ENCODE results near the gene SFXN5. TPM values are rescaled to one million over a fixed set of nuclear protein-coding genes. Genes with fewer than 3 reads are reported as not detected.

The SFXN5 gene
- total and polyA plus RNA-seq, 2 of the 4 experiments (the other 2 are of a cell fraction) = 8.6 to 17.0 TPM

- Histone ChIP-seq H2BK120ac (ENCODE audit: low read depth, low read length) (no peak overlapping the region), H2AK9ac (replicated peaks; ENCODE audit: low read depth, low read length, poor library complexity) (no peak overlapping the region), H3K4me1 (ENCODE audit: control insufficient read depth, insufficient read depth, low read length) (no peaks in the 10 kb centered on the region), H4K20me1 (ENCODE audit: insufficient read depth, low read length) (no peaks in the 10 kb centered on the region), H3K4me2 (ENCODE audit: low read depth, low read length) (no peak overlapping the region), H3K14ac (replicated peaks; ENCODE audit: low read depth, low read length) (no peak overlapping the region), H2BK15ac (ENCODE audit: low read depth, low read length) (no peak overlapping the region), H3K27me3 (ENCODE audit: control insufficient read depth, insufficient read depth, low read length) (peaks cover 68% of the 10 kb centered on the region), H3K27ac (ENCODE audit: insufficient read depth, low read length) (no peak overlapping the region), H3K23ac (ENCODE audit: low read depth, low read length) (no peak overlapping the region), H2BK20ac (ENCODE audit: low read depth, low read length) (no peak overlapping the region), H4K91ac (ENCODE audit: insufficient read depth, low read depth, low read length) (no peak overlapping the region), H3K79me1 (ENCODE audit: low read depth in 1 of 2, low read length in 2 of 2) (no peaks in the 10 kb centered on the region), H3K56ac (ENCODE audit: extremely low read depth, insufficient read depth, low read length) (no peak overlapping the region), H3K9ac (ENCODE audit: low read depth, low read length) (no peak overlapping the region), H3K36me3 (ENCODE audit: control insufficient read depth, insufficient read depth, low read length) (no peaks in the 10 kb centered on the region), H2AK5ac (ENCODE audit: low read depth, low read length) (no peak overlapping the region), H2BK5ac (ENCODE audit: low read depth, low read length, poor library complexity, severe bottlenecking) (no peak overlapping the region), H4K5ac (ENCODE audit: low read depth, low read length) (no peak overlapping the region), H2AFZ (replicated peaks; ENCODE audit: low read length, poor library complexity) (no peak overlapping the region), H3K9me1 (ENCODE audit: insufficient read depth, low read length) (no peaks in the 10 kb centered on the region), H3K4ac (ENCODE audit: low read depth, low read length) (no peak overlapping the region), H3K4me3 (ENCODE audit: insufficient read depth, low read depth, low read length) (no peak overlapping the region), H4K8ac (ENCODE audit: low read depth in 2 of 2, low read length in 2 of 2) (no peak overlapping the region), H3K18ac (ENCODE audit: low read depth, low read length) (no peak overlapping the region), H3K9me3 (ENCODE audit: control insufficient read depth, insufficient read depth, low read length) (no peaks in the 10 kb centered on the region; the same call in 1 of the 2 replicates)
- in situ Hi-C loops (cut with MboI; ENCODE audit: low sequenced_read_pairs) = no loop called here
- ChIA-PET POLR2A (ENCODE audit: unreplicated experiment) (no interaction called here), CTCF (no interaction called here)
- WGBS, 2 experiments (ENCODE audit: extremely low coverage in 2 of 2, insufficient read length in 1 of 2) = no CpG with 5 or more reads among the region's 3 CpGs
- DNase-seq = no peak
- dilution Hi-C loops (cut with HindIII; ENCODE audit: low sequenced_read_pairs, unreplicated experiment) = no loop called here
- TF ChIP-seq BHLHE40 (IDR thresholded peaks at IDR 0.05; ENCODE audit: low read depth, low read length) = no peak
- no peak for TF ChIP-seq MXI1 (IDR thresholded peaks at IDR 0.05; ENCODE audit: borderline replicate concordance, low read depth, low read length)
- no peak for TF ChIP-seq NFE2L2 (IDR thresholded peaks at IDR 0.05; ENCODE audit: low read depth, low read length)
- TF ChIP-seq RFX5 (IDR thresholded peaks at IDR 0.05; ENCODE audit: low read depth, low read length) = no peak
- no peak for TF ChIP-seq CEBPB (IDR thresholded peaks at IDR 0.05; ENCODE audit: low read depth, low read length)
- no peak for TF ChIP-seq RCOR1 (IDR thresholded peaks at IDR 0.05; ENCODE audit: insufficient replicate concordance, low read length)
- no peak for TF ChIP-seq MAFK (IDR thresholded peaks at IDR 0.05; ENCODE audit: low read depth, low read length)
- no peak for TF ChIP-seq MAZ (IDR thresholded peaks at IDR 0.05; ENCODE audit: borderline replicate concordance, low read depth, low read length)
- no peak for TF ChIP-seq ELK1 (IDR thresholded peaks at IDR 0.05; ENCODE audit: borderline replicate concordance, low read depth, low read length)
- TF ChIP-seq CHD1 (IDR thresholded peaks at IDR 0.05; ENCODE audit: low read depth, low read length) = no peak
- no peak for TF ChIP-seq SMC3 (IDR thresholded peaks at IDR 0.05; ENCODE audit: low read depth, low read length)
- TF ChIP-seq POLR2A (IDR thresholded peaks at IDR 0.05; ENCODE audit: low read depth, low read length) = no peak
- no peak for TF ChIP-seq FOS (IDR thresholded peaks at IDR 0.05; ENCODE audit: low read depth, low read length)
- no peak for TF ChIP-seq RAD21 (IDR thresholded peaks at IDR 0.05; ENCODE audit: low read length)
- no peak for TF ChIP-seq USF2 (IDR thresholded peaks at IDR 0.05; ENCODE audit: low read depth, low read length)
- no peak for TF ChIP-seq CTCF (conservative IDR thresholded peaks at IDR 0.05; ENCODE audit: low read depth, low read length)
- BruUV-seq (replicated peaks) = no TSS peak
- ATAC-seq (ENCODE audit: low read depth) = no peak
- intact Hi-C loops (cut with micrococcal nuclease) = no loop called here
Measured at GRCh38 chr2:72901426-72901825, 170.1 kb downstream of the SFXN5 start.

All from IMR-90 (cell line).